ENCODE data around the gene PROM2. TPM values are rescaled to one million over a fixed set of nuclear protein-coding genes. Genes with fewer than 3 reads are reported as not detected.

The PROM2 gene
- total and polyA plus RNA-seq, 2 experiments from 2014 or later = 2.1 to 2.2 TPM

- TF ChIP-seq ETS1 (IDR thresholded peaks at IDR 0.05) = no peak
- TF ChIP-seq ZNF331 (CRISPR knock-in tag; IDR thresholded peaks at IDR 0.05; ENCODE audit: low read depth) = no peak
- TF ChIP-seq JUNB (IDR thresholded peaks at IDR 0.05; ENCODE audit: unreplicated experiment) = no peak
- no peak for TF ChIP-seq NANOG (IDR thresholded peaks at IDR 0.05; ENCODE audit: borderline replicate concordance)
- no peak for TF ChIP-seq ZNF114 (CRISPR knock-in tag; IDR thresholded peaks at IDR 0.05)
- no peak for TF ChIP-seq CREB1 (CRISPR knock-in tag; IDR thresholded peaks at IDR 0.05; ENCODE audit: low read depth)
- no peak for TF ChIP-seq CTCF (conservative IDR thresholded peaks at IDR 0.05; ENCODE audit: low read depth in 2 of 2)
These were observed 62.2 kb downstream of the PROM2 start (continued) for GRCh38 chr2:95336406-95336805.

GRCh38 chr2:95337829-95338228, 63.6 kb downstream of the PROM2 start:
- Histone ChIP-seq H3K9me2 (ENCODE audit: insufficient read depth) (no peaks in the 10 kb centered on the region), H3K4me3 (no peak overlapping the region), H2AFZ (no peak overlapping the region), H3K79me2 (replicated peaks; ENCODE audit: insufficient read depth) (no peaks in the 10 kb centered on the region), H3K27me3 (ENCODE audit: insufficient read depth) (0 out of 2 replicates have a peak, but pooled peaks cover 4% of the 10 kb centered on the region), H3K4me2 (no peak overlapping the region), H3K27ac (ENCODE audit: low read depth) (no peak overlapping the region), H3K36me3 (ENCODE audit: insufficient read depth) (no peaks in the 10 kb centered on the region), H4K20me1 (replicated peaks; ENCODE audit: insufficient read depth) (no peaks in the 10 kb centered on the region), H3F3A (replicated peaks; ENCODE audit: low read depth) (no peaks in the 10 kb centered on the region), H3K4me1 (ENCODE audit: insufficient read depth) (no peaks in the 10 kb centered on the region)
- H3K4me3 Mint-ChIP-seq = no peak overlapping the region
- no peak for DNase-seq (ENCODE audit: low spot score)
- no peak overlapping the region for H3K27ac Mint-ChIP-seq
- ATAC-seq = no peak
- H3K27me3 Mint-ChIP-seq (ENCODE audit: insufficient read depth, low read depth, poor library complexity) = peaks cover 2% of the 10 kb centered on the region
- H3K36me3 Mint-ChIP-seq (ENCODE audit: low read depth) = no peaks in the 10 kb centered on the region
- no peaks in the 10 kb centered on the region for H3K4me1 Mint-ChIP-seq
- no peaks in the 10 kb centered on the region for H3K9me3 Mint-ChIP-seq
- TF ChIP-seq EZH2 (IDR thresholded peaks at IDR 0.05; ENCODE audit: low read depth, unreplicated experiment) (no peak), ZNF462 (CRISPR knock-in tag; IDR thresholded peaks at IDR 0.05) (no peak), CREB1 (CRISPR knock-in tag; IDR thresholded peaks at IDR 0.05; ENCODE audit: low read depth) (no peak), REST (IDR thresholded peaks at IDR 0.05; ENCODE audit: unreplicated experiment) (no peak), STAT1 (IDR thresholded peaks at IDR 0.05; ENCODE audit: unreplicated experiment) (no peak), ETS1 (IDR thresholded peaks at IDR 0.05) (no peak), ZNF331 (CRISPR knock-in tag; IDR thresholded peaks at IDR 0.05; ENCODE audit: low read depth) (no peak), POLR2AphosphoS5 (IDR thresholded peaks at IDR 0.05; ENCODE audit: low read depth) (no peak)

Data from GM23338 (cell line).